BLaER1 (cell line): ENCODE data around the gene NUP62.

Source experiments
- H3K27ac ChIP-seq: shearing (Covaris generic); formaldehyde crosslinking; 2 replicates; pipeline ENCODE4 v1.8.1; 2022
- H3K27me3 ChIP-seq: shearing (Covaris generic); formaldehyde crosslinking; 2 replicates; pipeline ENCODE4 v1.8.1; 2022
- H3K36me3 ChIP-seq: shearing (Covaris generic); formaldehyde crosslinking; 2 replicates; pipeline ENCODE4 v1.8.1; 2022
- H3K4me1 ChIP-seq: shearing (Covaris generic); formaldehyde crosslinking; 2 replicates; pipeline ENCODE4 v1.8.1; 2022
- H3K4me2 ChIP-seq: shearing (Covaris generic); formaldehyde crosslinking; 2 replicates; pipeline ENCODE4 v1.8.1; 2022
- H3K4me3 ChIP-seq: shearing (Covaris generic); formaldehyde crosslinking; 2 replicates; pipeline ENCODE4 v1.8.1; 2022
- H3K9ac ChIP-seq: shearing (Covaris generic); formaldehyde crosslinking; 2 replicates; pipeline ENCODE4 v1.8.1; 2022
- H3K9me3 ChIP-seq: shearing (Covaris generic); formaldehyde crosslinking; 2 replicates; pipeline ENCODE4 v1.8.1; 2022
- H4K20me1 ChIP-seq: shearing (Covaris generic); formaldehyde crosslinking; 2 replicates; pipeline ENCODE4 v1.8.1; 2022
- Cebpa-rat ChIP-seq: shearing (Covaris generic); IDR thresholded peaks from 2 replicates; pipeline ENCODE4 v1.8.1; 2022

NUP62 gene

DNA sequence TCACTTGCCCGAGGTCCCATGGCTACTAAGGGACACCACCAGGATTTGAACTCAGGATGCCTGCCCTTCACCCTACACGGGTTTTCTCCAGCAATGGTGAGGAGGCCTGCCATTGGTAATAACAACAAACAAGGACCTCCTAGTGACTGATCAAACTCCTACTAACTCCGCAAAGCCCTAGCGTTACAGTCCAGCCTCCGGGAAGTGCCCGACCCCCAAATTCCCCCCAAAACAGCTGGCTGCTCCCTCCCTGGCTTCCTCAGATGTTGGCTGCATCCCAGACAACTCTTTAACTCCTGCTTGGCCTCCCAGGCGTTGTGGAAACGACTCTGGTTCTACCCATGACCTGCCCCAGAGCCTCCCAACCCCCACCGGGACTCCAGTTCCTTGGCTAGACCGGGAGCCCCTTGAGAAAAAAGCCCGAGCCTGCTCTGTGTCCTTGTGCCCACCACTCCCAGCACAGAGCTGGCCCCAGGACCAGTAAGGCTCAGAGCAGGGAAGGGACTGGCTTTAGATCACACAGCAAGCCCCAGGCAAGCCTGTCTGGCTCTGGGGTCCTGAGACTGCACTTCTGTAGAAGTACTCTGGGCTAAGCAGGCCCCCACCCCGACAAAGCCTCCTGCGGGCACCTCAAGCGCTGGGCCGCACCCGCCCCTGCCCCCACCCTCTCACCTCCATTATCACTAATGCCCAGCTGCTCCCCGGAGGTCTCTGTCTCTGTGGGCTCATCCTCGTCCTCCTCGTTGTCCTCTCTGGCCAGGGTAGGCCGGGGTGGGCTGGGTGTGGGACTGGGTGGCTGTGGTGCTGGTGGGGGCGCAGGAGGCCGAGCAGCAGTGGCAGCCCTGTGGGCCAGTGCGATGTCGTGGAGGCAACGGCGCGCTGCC is 56.8 kb downstream of the NUP62 start:
- TF ChIP-seq Cebpa-rat, result no peak
- peaks cover 44% of the 10 kb centered on the region for H3K4me1 ChIP-seq
- H3K9me3 ChIP-seq, result no peaks in the 10 kb centered on the region
- no peak overlapping the region for H3K4me2 ChIP-seq
- H4K20me1 ChIP-seq, result no peaks in the 10 kb centered on the region
- H3K36me3 ChIP-seq, result peaks cover 17% of the 10 kb centered on the region
- no peak overlapping the region for H3K4me3 ChIP-seq
- H3K27me3 ChIP-seq, result no peaks in the 10 kb centered on the region
- H3K27ac ChIP-seq, result no peak overlapping the region
- no peak overlapping the region; the same call in 1 of the 2 replicates for H3K9ac ChIP-seq

DNA sequence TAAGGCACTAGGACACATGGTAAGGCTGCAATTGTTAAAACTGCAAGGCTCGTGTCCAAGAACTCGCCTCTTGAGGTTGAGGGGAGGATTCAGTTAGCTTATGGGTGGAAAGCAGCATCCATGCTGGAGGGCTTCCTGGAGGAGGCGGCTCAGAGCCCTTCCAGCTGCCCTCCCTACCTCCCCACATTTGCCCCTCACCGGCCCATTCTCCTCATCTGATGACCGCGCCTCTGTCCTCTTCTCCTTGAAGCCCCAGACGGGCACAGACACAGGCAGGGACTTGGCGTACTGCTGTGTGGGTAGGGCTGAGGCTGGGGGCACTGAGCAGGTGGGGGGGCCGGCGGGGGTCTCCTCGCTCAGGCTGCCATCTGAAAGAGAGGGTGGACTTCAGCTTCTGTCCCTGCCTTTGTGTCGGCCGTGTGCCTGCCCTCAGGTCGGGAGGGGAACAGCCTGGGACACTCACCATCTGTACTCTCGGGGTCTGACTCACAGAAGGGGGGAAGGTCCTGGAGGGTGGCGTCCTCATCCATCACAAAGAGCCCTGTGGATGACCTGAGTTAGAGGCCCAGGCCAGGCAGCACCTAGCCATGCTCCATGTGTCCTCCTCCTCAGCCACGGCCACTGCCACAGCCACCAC is 57.8 kb downstream of the NUP62 start:
- H3K27me3 ChIP-seq, result no peaks in the 10 kb centered on the region
- H3K9ac ChIP-seq, result no peak overlapping the region
- H4K20me1 ChIP-seq, result peaks cover 6% of the 10 kb centered on the region
- peaks cover 17% of the 10 kb centered on the region for H3K36me3 ChIP-seq
- no peaks in the 10 kb centered on the region for H3K9me3 ChIP-seq
- peaks cover 47% of the 10 kb centered on the region for H3K4me1 ChIP-seq
- no peak overlapping the region for H3K4me3 ChIP-seq
- no peak for TF ChIP-seq Cebpa-rat
- no peak overlapping the region for H3K4me2 ChIP-seq
- 0 out of 2 replicates have a peak overlapping the region, but pooled peaks have one; percentile 89 for H3K27ac ChIP-seq

DNA sequence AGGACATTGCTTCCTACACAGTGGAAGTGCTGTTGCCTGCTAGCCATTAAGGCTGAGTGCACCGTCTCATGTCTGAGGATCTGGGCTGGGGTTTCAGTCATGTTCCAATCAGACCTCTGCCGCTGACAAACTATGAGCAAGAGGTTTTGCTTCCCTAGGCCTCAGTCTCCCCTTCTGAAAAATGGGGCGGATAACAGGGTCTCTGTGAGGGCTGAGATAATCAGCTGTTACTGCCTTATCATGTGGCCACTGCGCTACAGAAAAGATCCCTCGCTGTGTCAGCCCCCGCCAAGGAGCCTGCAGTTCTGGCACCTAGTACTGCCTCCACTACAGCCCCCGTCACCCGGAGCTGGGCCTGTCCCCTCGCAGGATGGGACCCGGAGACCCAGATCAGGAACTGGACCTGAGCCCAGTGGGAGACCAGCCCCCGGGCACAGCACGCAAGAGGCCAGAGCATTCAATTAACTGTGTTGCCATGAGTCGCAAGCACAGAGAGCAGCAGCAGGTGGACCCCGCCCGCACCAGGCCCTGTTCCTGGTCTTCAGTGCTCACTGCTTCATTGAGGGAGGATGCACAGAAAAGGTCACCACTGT is 58.9 kb downstream of the NUP62 start:
- H3K36me3 ChIP-seq, result peaks cover 17% of the 10 kb centered on the region
- H3K27ac ChIP-seq, result peak overlapping the region; percentile 89
- TF ChIP-seq Cebpa-rat, result no peak
- no peaks in the 10 kb centered on the region for H3K27me3 ChIP-seq
- peaks cover 52% of the 10 kb centered on the region for H3K4me1 ChIP-seq
- H3K9ac ChIP-seq, result peak overlapping the region; percentile 82
- H3K9me3 ChIP-seq, result no peaks in the 10 kb centered on the region
- H4K20me1 ChIP-seq, result peaks cover 16% of the 10 kb centered on the region
- peak overlapping the region; percentile 73 for H3K4me3 ChIP-seq
- peak overlapping the region; percentile 94 for H3K4me2 ChIP-seq

DNA sequence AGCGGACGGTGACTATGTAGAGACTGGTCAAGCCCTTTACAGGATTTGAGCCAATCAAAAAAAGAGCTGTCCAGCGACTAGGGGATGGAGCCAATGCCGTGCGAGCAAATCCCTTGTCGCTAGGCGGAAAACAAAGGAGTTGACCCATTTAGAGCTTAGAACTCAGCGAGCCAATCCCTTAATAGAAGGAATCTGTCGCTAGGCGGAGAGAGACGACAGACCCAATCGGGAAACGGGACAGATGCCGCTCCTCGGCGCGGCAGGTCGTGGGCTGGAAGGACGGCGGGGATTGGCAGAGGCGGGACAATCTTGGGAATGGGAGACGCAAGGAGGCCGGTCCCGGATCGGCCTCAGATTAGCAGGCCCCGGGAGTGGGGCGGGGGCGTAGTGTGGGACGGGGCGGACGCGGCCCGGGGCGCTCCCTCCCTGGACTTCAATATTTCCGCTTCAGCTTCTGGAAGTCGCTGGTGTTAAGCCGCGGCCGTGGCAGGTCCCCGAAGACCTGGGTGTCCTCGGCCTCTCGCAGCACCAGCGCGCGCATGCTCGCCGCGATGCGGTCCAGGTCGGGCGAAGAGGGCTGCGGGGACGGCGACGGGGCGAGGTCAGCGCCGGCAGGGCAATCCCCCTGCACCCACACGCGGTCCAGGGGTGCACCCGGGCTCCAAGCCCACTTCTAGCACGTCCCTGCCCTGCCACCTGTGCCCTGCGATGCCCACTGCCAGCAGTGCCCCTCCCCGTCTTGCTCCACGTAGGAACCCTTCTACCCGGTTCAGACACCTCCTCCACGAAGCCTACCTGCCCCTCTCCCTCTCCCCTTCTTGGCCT is 59.6 kb downstream of the NUP62 start:
- peak overlapping the region; percentile 96 for H3K4me2 ChIP-seq

DNA sequence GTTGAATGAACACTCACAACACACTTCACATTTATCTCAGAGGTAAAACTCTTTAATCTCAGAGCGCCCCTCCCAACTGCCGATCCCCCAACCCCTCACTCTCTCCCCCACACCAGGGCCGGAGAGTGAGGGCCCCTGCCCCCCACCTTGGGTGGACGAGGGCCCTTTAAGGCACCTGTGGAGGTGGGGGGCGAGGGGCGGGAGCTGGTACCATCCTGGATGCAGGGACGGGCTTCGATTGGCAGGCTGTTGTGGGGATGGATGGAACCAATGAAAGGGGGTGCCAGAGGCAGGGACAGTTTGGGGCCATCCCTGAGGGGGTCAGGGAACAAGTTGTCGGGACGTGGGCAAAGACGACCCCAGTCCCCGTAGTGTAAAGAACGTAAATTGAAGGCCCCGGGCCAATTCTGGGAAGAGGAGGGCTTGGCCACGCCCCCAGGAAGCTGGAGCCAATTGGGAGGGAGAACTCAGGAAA is 60.3 kb downstream of the NUP62 start:
- Histone ChIP-seq H3K9ac (peak overlapping the region; percentile 64), H3K27me3 (no peaks in the 10 kb centered on the region), H3K4me3 (peak overlapping the region; percentile 73), H3K4me2 (peak overlapping the region; percentile 96), H3K9me3 (no peaks in the 10 kb centered on the region), H3K36me3 (peaks cover 27% of the 10 kb centered on the region), H3K27ac (peak overlapping the region; percentile 72), H3K4me1 (peaks cover 51% of the 10 kb centered on the region), H4K20me1 (peaks cover 29% of the 10 kb centered on the region)
- no peak for TF ChIP-seq Cebpa-rat

More for the DNA sequence above, 59.6 kb downstream of the NUP62 start:
- Histone ChIP-seq H3K27ac (peak overlapping the region; percentile 89), H3K4me3 (peak overlapping the region; percentile 73), H3K9me3 (no peaks in the 10 kb centered on the region), H4K20me1 (peaks cover 22% of the 10 kb centered on the region), H3K9ac (peak overlapping the region; percentile 82), H3K27me3 (no peaks in the 10 kb centered on the region), H3K36me3 (peaks cover 21% of the 10 kb centered on the region), H3K4me1 (peaks cover 52% of the 10 kb centered on the region)
- no peak for TF ChIP-seq Cebpa-rat

DNA sequence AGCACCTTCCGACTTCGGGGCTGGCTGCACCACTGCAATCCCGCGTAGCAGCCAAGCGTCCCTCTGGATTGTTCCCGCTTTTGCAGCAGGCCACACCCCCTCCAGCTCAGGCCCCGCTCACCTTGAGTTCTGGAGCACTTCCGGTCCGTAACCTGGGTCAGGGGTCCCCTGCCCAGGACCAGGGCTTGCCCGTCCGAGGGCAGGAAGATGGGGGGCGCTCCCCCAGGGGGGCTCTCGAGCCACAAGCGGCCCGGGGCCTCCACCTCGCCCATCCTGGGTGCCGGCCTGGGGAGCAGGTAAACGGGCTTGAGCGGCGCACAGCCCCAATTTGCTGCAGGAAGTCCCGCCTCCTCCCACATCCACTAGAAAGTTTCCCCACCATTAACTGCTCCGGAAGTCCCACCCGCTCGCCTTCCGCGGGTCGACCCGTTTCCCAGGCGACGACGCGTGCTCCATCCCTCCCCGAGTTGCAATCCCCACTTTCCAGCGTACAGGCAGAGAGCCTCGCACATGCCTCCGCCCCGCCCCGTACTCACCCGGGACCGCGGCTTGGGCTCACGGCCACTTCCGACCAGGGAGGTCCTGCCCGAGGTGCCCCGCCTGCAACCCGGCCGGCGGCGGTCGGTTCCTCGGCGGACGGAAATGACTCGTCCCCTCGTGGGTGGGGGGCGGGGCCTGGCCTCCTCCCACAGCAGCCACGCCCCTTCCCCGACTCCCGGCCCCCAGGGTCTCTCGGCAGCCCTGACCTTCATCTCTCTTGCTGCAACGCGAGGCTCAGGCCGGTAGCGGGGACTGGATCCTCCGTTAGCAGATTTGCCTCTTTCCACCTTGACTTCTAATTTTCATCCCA is 62.1 kb downstream of the NUP62 start, which contains the start of gene PNKP:
TSS of gene PNKP (minus strand) at position 644 of the 850 bp plus-strand sequence. CDS start at position 272, 372 bp downstream.
- H3K9me3 ChIP-seq, result no peaks in the 10 kb centered on the region
- H3K4me3 ChIP-seq, result peak within 1 kb of the TSS; percentile 93
- peaks cover 51% of the 10 kb centered on the region for H3K4me1 ChIP-seq
- no peak for TF ChIP-seq Cebpa-rat
- H3K27me3 ChIP-seq, result no peaks in the 10 kb centered on the region
- H4K20me1 ChIP-seq, result peaks cover 47% of the 10 kb centered on the region
- H3K4me2 ChIP-seq, result peak within 1 kb of the TSS; percentile 96
- peak within 1 kb of the TSS; percentile 75 for H3K27ac ChIP-seq
- H3K36me3 ChIP-seq, result peaks cover 40% of the 10 kb centered on the region
- H3K9ac ChIP-seq, result peak within 1 kb of the TSS; percentile 85

DNA sequence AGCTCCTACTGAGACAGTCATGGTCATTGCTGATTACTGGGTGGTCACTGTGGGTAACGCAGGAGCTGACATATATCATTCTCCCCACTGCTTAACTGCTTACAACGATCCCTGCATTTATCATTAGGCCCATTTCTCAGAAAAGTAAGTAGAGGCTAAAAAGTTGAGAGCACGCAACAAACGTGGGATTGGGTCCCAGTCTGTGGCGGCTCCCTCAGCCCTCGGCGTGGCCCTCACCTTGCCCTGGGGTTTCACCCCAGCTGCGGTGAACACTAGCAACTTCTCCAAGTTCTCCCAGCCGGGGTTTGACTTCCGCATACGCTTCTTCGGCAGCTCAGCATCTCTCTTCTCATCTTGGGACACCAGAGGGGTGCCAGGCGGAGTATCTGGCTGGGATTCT is 64.4 kb downstream of the NUP62 start:
- TF ChIP-seq Cebpa-rat, result no peak
- Histone ChIP-seq H3K9ac (no peak overlapping the region), H4K20me1 (peaks cover 61% of the 10 kb centered on the region), H3K4me1 (peaks cover 41% of the 10 kb centered on the region), H3K4me3 (peak overlapping the region; percentile 93; the same call in 1 of the 2 replicates), H3K36me3 (peaks cover 49% of the 10 kb centered on the region), H3K4me2 (peak overlapping the region; percentile 96), H3K27ac (no peak overlapping the region), H3K9me3 (no peaks in the 10 kb centered on the region), H3K27me3 (no peaks in the 10 kb centered on the region)

DNA sequence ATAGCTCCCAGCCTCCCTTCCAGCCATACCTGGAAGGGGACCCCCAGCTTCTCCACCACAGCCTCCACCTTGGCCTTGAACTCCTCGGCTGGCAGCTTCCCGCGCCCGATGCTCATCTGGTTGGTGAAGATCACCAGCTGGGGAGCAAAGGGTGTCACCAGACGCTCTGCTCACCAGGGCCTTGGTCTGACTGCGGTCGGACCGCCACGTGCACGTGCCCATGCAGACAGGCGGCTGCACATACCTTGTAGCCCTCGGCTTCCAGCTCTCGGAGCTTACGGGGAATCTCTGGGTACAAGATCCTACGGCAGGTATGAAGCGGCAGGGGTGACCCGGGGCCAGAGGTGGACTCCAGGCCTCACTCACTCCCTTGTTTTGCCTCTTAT is 65.4 kb downstream of the NUP62 start:
- H3K27me3 ChIP-seq, result no peaks in the 10 kb centered on the region
- no peak for TF ChIP-seq Cebpa-rat
- H3K36me3 ChIP-seq, result peaks cover 59% of the 10 kb centered on the region
- H3K9me3 ChIP-seq, result no peaks in the 10 kb centered on the region
- H3K9ac ChIP-seq, result no peak overlapping the region
- H3K4me3 ChIP-seq, result no peak overlapping the region
- H3K4me2 ChIP-seq, result no peak overlapping the region
- peaks cover 37% of the 10 kb centered on the region for H3K4me1 ChIP-seq
- peaks cover 70% of the 10 kb centered on the region for H4K20me1 ChIP-seq
- no peak overlapping the region for H3K27ac ChIP-seq
